Measurements from ENCODE around the gene ZBED3. TPM values are rescaled to one million over a fixed set of nuclear protein-coding genes. Genes with fewer than 3 reads are reported as not detected.

Gene ZBED3
- total and polyA plus RNA-seq, 9 of the 15 experiments (the other 6 are each of a cell fraction or from before 2014, with no cell fraction given), result 0.01 to 0.03 (median 0.01) TPM; not detected in 5

- TF ChIP-seq CHD7 (IDR thresholded peaks at IDR 0.05; ENCODE audit: low read depth, low read length) (no peak), ZSCAN32 (CRISPR knock-in tag; IDR thresholded peaks at IDR 0.05) (no peak), TAF1 (IDR thresholded peaks at IDR 0.05; ENCODE audit: control insufficient read depth, extremely low read depth, insufficient read depth, low read length, severe bottlenecking) (peak; percentile 74), ZNF583 (CRISPR knock-in tag; IDR thresholded peaks at IDR 0.05) (no peak), RFX7 (CRISPR knock-in tag; IDR thresholded peaks at IDR 0.05) (no peak), ZBTB49 (CRISPR knock-in tag; IDR thresholded peaks at IDR 0.05; ENCODE audit: borderline replicate concordance) (no peak), SMC3 (conservative IDR thresholded peaks at IDR 0.05; ENCODE audit: insufficient read depth, low read depth, low read length) (no peak), SOX6 (IDR thresholded peaks at IDR 0.05) (0 out of 2 replicates have a peak, but pooled peaks have one; percentile 34), ZNF133 (CRISPR knock-in tag; IDR thresholded peaks at IDR 0.05) (no peak), ZC3H8 (IDR thresholded peaks at IDR 0.05) (no peak), ZBTB2 (IDR thresholded peaks at IDR 0.05) (peak; percentile 91), SIN3B (IDR thresholded peaks at IDR 0.05; ENCODE audit: low read depth) (0 out of 2 replicates have a peak, but pooled peaks have one; percentile 32)
Measured at GRCh38 chr5:77030097-77031071, 56.7 kb downstream of the ZBED3 start, which contains the start of gene AGGF1 (continued).

All from K562 (cell line).